H1 (cell line): ENCODE measurements around the gene ALS2CL. TPM values are rescaled to one million over a fixed set of nuclear protein-coding genes. Genes with fewer than 3 reads are reported as not detected.

Experiments
- CTCF ChIA-PET: fragments of 300-600 bp; sonication (Branson Sonifier 250); formaldehyde crosslinking; loops from one replicate; lab custom pipeline; 2021; ENCODE audit not compliant: partially characterized antibody; lab: Charles Lee
- POLR2A ChIA-PET: fragments of 300-600 bp; sonication (Branson Sonifier 250); formaldehyde crosslinking; loops from one replicate; lab custom pipeline; 2021; ENCODE audit warnings: inconsistent platforms; ENCODE audit not compliant: partially characterized antibody; lab: Charles Lee
- DNase-seq, 2 experiments: peaks; one replicate each; pipeline versions ENCODE4 v3.0.0 to v3.0.0-alpha.2; 2010 to 2022; ENCODE audit warnings: low spot score in 2 of 2, low read depth in 1 of 2, mixed read lengths in 1 of 2
- FAIRE-seq: peaks from 2 replicates; lab custom pipeline; 2011; peaks lifted over from hg19 to GRCh38; lab: Jason Lieb, UNC
- H2AFZ ChIP-seq: 2 replicates; pipeline ENCODE4 v1.8.1; 2012; ENCODE audit warnings: low read length, inconsistent platforms
- H2AK5ac ChIP-seq: 2 replicates; pipeline ENCODE4 v1.6.1; 2013; ENCODE audit warnings: low read depth, low read length
- H2BK120ac ChIP-seq: replicated peaks from 2 replicates; pipeline ENCODE3; 2013; ENCODE audit warnings: low read depth, low read length, inconsistent platforms
- H2BK12ac ChIP-seq: 2 replicates; pipeline ENCODE4 v1.6.1; 2013; ENCODE audit warnings: low read depth, low read length
- H2BK15ac ChIP-seq: 2 replicates; pipeline ENCODE4 v1.6.1; 2013; ENCODE audit warnings: low read length
- H2BK20ac ChIP-seq: 2 replicates; pipeline ENCODE4 v1.6.1; 2013; ENCODE audit warnings: low read length
- H2BK5ac ChIP-seq: 2 replicates; pipeline ENCODE4 v1.6.1; 2013; ENCODE audit warnings: low read depth, low read length
- H3K14ac ChIP-seq: 2 replicates; pipeline ENCODE4 v1.6.1; 2013; ENCODE audit warnings: inconsistent platforms; ENCODE audit not compliant: insufficient read length
- H3K18ac ChIP-seq: 2 replicates; pipeline ENCODE4 v1.6.1; 2013; ENCODE audit warnings: low read length; ENCODE audit errors: extremely low read depth
- H3K23ac ChIP-seq: 2 replicates; pipeline ENCODE4 v1.6.1; 2013; ENCODE audit warnings: inconsistent platforms; ENCODE audit not compliant: insufficient read length
- H3K23me2 ChIP-seq: 2 replicates; pipeline ENCODE4 v1.6.1; 2013; ENCODE audit warnings: low read depth, low read length
- H3K27ac ChIP-seq: 2 replicates; pipeline ENCODE4 v1.6.1; 2011; ENCODE audit warnings: low read depth, low read length, inconsistent platforms
- H3K27me3 ChIP-seq, 4 experiments: replicated peaks in 1 of 4; 1 replicate in 1 of 4; 2 replicates in 3 of 4; pipeline versions ENCODE4 v1.6.1 to v1.8.1; 2011 to 2013; ENCODE audit warnings: low read length in 3 of 4, mild to moderate bottlenecking in 3 of 4, inconsistent platforms in 2 of 4, mixed read lengths in 2 of 4, moderate library complexity in 1 of 4; ENCODE audit not compliant: control insufficient read depth in 3 of 4, insufficient read depth in 3 of 4; ENCODE audit errors: extremely low read depth in 1 of 4
- H3K36me3 ChIP-seq, 4 experiments: 2 replicates each; pipeline versions ENCODE4 v1.6.1 to v1.8.1; 2011 to 2013; ENCODE audit warnings: mild to moderate bottlenecking in 4 of 4, low read length in 3 of 4, moderate library complexity in 2 of 4, control low read depth in 1 of 4, inconsistent platforms in 1 of 4; ENCODE audit not compliant: insufficient read depth in 4 of 4, control insufficient read depth in 2 of 4
- H3K4ac ChIP-seq: replicated peaks from 2 replicates; pipeline ENCODE3; 2013; ENCODE audit warnings: low read length, low read depth, mixed read lengths, inconsistent platforms; ENCODE audit not compliant: insufficient read length
- H3K4me1 ChIP-seq, 4 experiments: replicated peaks in 1 of 4; 1 replicate in 1 of 4; 2 replicates in 3 of 4; pipeline versions ENCODE4 v1.6.1 to v1.8.1; 2011 to 2013; ENCODE audit warnings: low read length in 3 of 4, inconsistent platforms in 2 of 4, mixed read lengths in 1 of 4; ENCODE audit not compliant: insufficient read depth in 4 of 4, control insufficient read depth in 3 of 4
- H3K4me2 ChIP-seq, 2 experiments: 2 replicates each; pipeline versions ENCODE4 v1.6.1 to v1.8.1; 2011 to 2013; ENCODE audit warnings: low read depth in 2 of 2, low read length in 2 of 2, control low read depth in 1 of 2, inconsistent platforms in 1 of 2, mild to moderate bottlenecking in 1 of 2; ENCODE audit not compliant: insufficient read depth in 1 of 2
- H3K4me3 ChIP-seq, 4 experiments: fragments of 200-600, 300-600 bp in 1 of 4; sonication (generic), shearing (Covaris generic), sonication (Bioruptor Twin) in 1 of 4; 2 replicates each; pipeline versions ENCODE4 v1.5.1 to v1.8.1; 2011 to 2016; ENCODE audit warnings: low read length in 4 of 4, low read depth in 3 of 4, control low read depth in 2 of 4, inconsistent platforms in 2 of 4, mild to moderate bottlenecking in 2 of 4, mixed read lengths in 1 of 4, moderate library complexity in 1 of 4; ENCODE audit not compliant: insufficient read depth in 2 of 4; ENCODE audit errors: extremely low read depth in 1 of 4
- H3K56ac ChIP-seq: replicated peaks from 2 replicates; pipeline ENCODE3; 2013; ENCODE audit warnings: low read depth, mild to moderate bottlenecking, mixed read lengths, low read length, inconsistent platforms; ENCODE audit not compliant: insufficient read length
- H3K79me1 ChIP-seq: 2 replicates; pipeline ENCODE4 v1.6.1; 2013; ENCODE audit warnings: low read depth, low read length, control low read depth
- H3K79me2 ChIP-seq, 2 experiments: 2 replicates each; pipeline versions ENCODE4 v1.6.1 to v1.8.1; 2012 to 2013; ENCODE audit warnings: low read length in 2 of 2, mild to moderate bottlenecking in 2 of 2, inconsistent platforms in 1 of 2; ENCODE audit not compliant: insufficient read depth in 2 of 2, control insufficient read depth in 1 of 2
- H3K9ac ChIP-seq, 4 experiments: replicated peaks in 1 of 4; 1 replicate in 1 of 4; 2 replicates in 3 of 4; pipeline versions ENCODE4 v1.6.1 to v1.8.1; 2011 to 2013; ENCODE audit warnings: low read depth in 3 of 4, low read length in 3 of 4, control low read depth in 2 of 4, mild to moderate bottlenecking in 2 of 4, moderate library complexity in 2 of 4, inconsistent platforms in 1 of 4; ENCODE audit errors: extremely low read depth in 1 of 4
- H3K9me3 ChIP-seq, 2 experiments: 2 replicates each; pipeline versions ENCODE4 v1.6.1 to v1.8.1; 2012 to 2013; ENCODE audit warnings: mild to moderate bottlenecking in 2 of 2, moderate library complexity in 2 of 2, control low read depth in 1 of 2, inconsistent platforms in 1 of 2, low read depth in 1 of 2, low read length in 1 of 2, mixed read lengths in 1 of 2; ENCODE audit not compliant: insufficient read depth in 2 of 2
- H4K20me1 ChIP-seq, 2 experiments: replicated peaks in 1 of 2; 2 replicates each; pipeline versions ENCODE3 to v1.8.1; 2011 to 2013; ENCODE audit warnings: inconsistent platforms in 2 of 2, low read length in 2 of 2, mild to moderate bottlenecking in 1 of 2; ENCODE audit not compliant: insufficient read depth in 2 of 2, control insufficient read depth in 1 of 2
- H4K5ac ChIP-seq: 2 replicates; pipeline ENCODE4 v1.6.1; 2013; ENCODE audit warnings: low read length, low read depth, mixed read lengths, inconsistent platforms; ENCODE audit not compliant: insufficient read length
- H4K8ac ChIP-seq: 2 replicates; pipeline ENCODE4 v1.8.0; 2013; ENCODE audit warnings: mild to moderate bottlenecking, moderate library complexity, low read length, inconsistent platforms; ENCODE audit not compliant: insufficient read depth; ENCODE audit errors: extremely low read depth
- H4K91ac ChIP-seq: replicated peaks from 2 replicates; pipeline ENCODE3; 2013; ENCODE audit warnings: low read length, mixed read lengths, inconsistent platforms; ENCODE audit not compliant: insufficient read length
- GABPA ChIP-seq: IDR thresholded peaks from 2 replicates; pipeline ENCODE4 v1.6.1; 2011; ENCODE audit warnings: mild to moderate bottlenecking, low read length, moderate library complexity, borderline replicate concordance; ENCODE audit not compliant: insufficient read depth
- MAX ChIP-seq: IDR thresholded peaks from 2 replicates; pipeline ENCODE4 v1.6.1; 2012; ENCODE audit warnings: inconsistent platforms
- POU5F1 ChIP-seq: IDR thresholded peaks from 2 replicates; pipeline ENCODE4 v1.6.1; 2011; ENCODE audit warnings: low read depth, mild to moderate bottlenecking, low read length, moderate library complexity
- RNF2 ChIP-seq: fragments of 200-900, 300-1000 bp; sonication (generic); IDR thresholded peaks from 2 replicates; pipeline ENCODE4 v1.7.1; 2016; ENCODE audit warnings: borderline replicate concordance, low read depth, mild to moderate bottlenecking, antibody characterized with exemption, low read length; ENCODE audit not compliant: poor library complexity, severe bottlenecking; ENCODE audit errors: missing control alignments
- SIRT6 ChIP-seq: IDR thresholded peaks from one replicate; pipeline ENCODE4 v1.7.1; 2012; ENCODE audit warnings: low read length, inconsistent platforms
- WGBS, 2 experiments: shearing (Covaris generic) in 1 of 2; methylation state at CpG; one replicate each; pipeline versions ENCODE4 v1.1.6 to v1.1.7; 2013 to 2015; ENCODE audit warnings: low lambda C conversion rate in 2 of 2, mixed read lengths in 2 of 2, inconsistent platforms in 1 of 2, low coverage in 1 of 2, missing lambda C conversion rate in 1 of 2; ENCODE audit not compliant: insufficient replicate concordance in 2 of 2, insufficient coverage in 1 of 2, insufficient read length in 1 of 2; ENCODE audit errors: extremely low coverage in 1 of 2, missing lambda C conversion rate in 1 of 2; 5-methylcytosine and 5-hydroxymethylcytosine counted together
- polyA plus RNA-seq, 7 experiments: library from polyadenylated mRNA; depleted of rRNA in 3 of 7; stranded (reverse) in 5 of 7; unstranded in 2 of 7; fragments of >200 nt in 5 of 7; fragments of 200-250 nt in 2 of 7; gene quantifications; 1 replicate in 5 of 7; 2 replicates in 1 of 7; 4 replicates in 1 of 7; pipeline versions ENCODE4 v1.2.1 to v1.2.3, GENCODE V29; 2011 to 2013; ENCODE audit warnings: missing spikeins in 2 of 7, mixed read lengths in 2 of 7
- total RNA-seq: library from RNA; stranded (reverse); fragmentation: NEBNext Ultra II Directional; extraction: Animal tissue kit (Norgen Biotek cat#: 25700); gene quantifications from 2 replicates; pipeline ENCODE4 v1.2.1, GENCODE V29; 2021

ALS2CL gene
- total and polyA plus RNA-seq, 2 of the 8 experiments (the other 6 are each of a cell fraction or from before 2014, with no cell fraction given), result 4.8 to 5.4 TPM

GRCh38 chr3:46643701-46644100, 49.8 kb downstream of the ALS2CL start:
- Histone ChIP-seq H3K9ac (no peak overlapping the region), H3K23ac (no peak overlapping the region), H2AFZ (no peak overlapping the region), H3K4me3 (no peak overlapping the region), H2BK12ac (no peak overlapping the region), H3K9me3 (peaks cover 2 to 4% of the 10 kb centered on the region in 2 experiments; a peak in 2 of 4 replicates), H3K14ac (no peak overlapping the region), H4K20me1 (no peaks in the 10 kb centered on the region), H2BK5ac (no peak overlapping the region), H3K18ac (no peak overlapping the region), H3K27ac (no peak overlapping the region), H3K79me1 (no peaks in the 10 kb centered on the region), H3K4me2 (no peak overlapping the region), H3K27me3 (no peaks in the 10 kb centered on the region), H3K56ac (no peak overlapping the region), H2BK120ac (no peak overlapping the region), H3K23me2 (no peaks in the 10 kb centered on the region), H2BK20ac (no peak overlapping the region), H3K4me1 (no peaks in the 10 kb centered on the region), H2AK5ac (no peak overlapping the region), H3K4ac (no peak overlapping the region), H4K8ac (no peak overlapping the region), H4K5ac (no peak overlapping the region), H3K36me3 (no peaks in the 10 kb centered on the region; a peak in 1 of 8 replicates), H4K91ac (no peak overlapping the region), H2BK15ac (no peak overlapping the region), H3K79me2 (no peaks in the 10 kb centered on the region)
- ChIA-PET CTCF (interaction anchor here (0.6 to 2.2 kb wide), 4 partner anchors 14 to 155 kb away, joined by 3 to 6 read pairs (median 4); no protein-coding TSS in a partner anchor), POLR2A (no interaction called here)
- FAIRE-seq (no peak), DNase-seq (no peak)
- TF ChIP-seq SIRT6, result no peak
- no peak for TF ChIP-seq GABPA
- TF ChIP-seq POU5F1, result no peak
- no peak for TF ChIP-seq RNF2
- TF ChIP-seq MAX, result no peak
- WGBS, 2 experiments, result 94% methylated on average over 1 of the region's 1 CpG; no CpG with 5 or more reads in 1 of the 2 experiments
